Karpas-422 (cell line): ENCODE results near the gene SLC25A41. TPM values are rescaled to one million over a fixed set of nuclear protein-coding genes. Genes with fewer than 3 reads are reported as not detected.
"Not testable (repeated sequence)": the region's sequence is repeated elsewhere in the genome, so short reads cannot be mapped to it uniquely, and the experiment has no call there.

Source experiments
- DNase-seq: peaks from one replicate; pipeline ENCODE4 v3.0.0-alpha.2; 2015
- H2AFZ ChIP-seq: fragments of 200-600 bp; sonication (generic); 2 replicates; pipeline ENCODE4 v1.6.1; 2014; ENCODE audit warnings: antibody characterized with exemption, low read length, mixed read lengths
- H3K27ac ChIP-seq: fragments of 200-600 bp; sonication (generic); 2 replicates; pipeline ENCODE4 v1.5.1; 2014; ENCODE audit warnings: mild to moderate bottlenecking, low read length, moderate library complexity
- H3K27me3 ChIP-seq: fragments of 200-600 bp; sonication (generic); 2 replicates; pipeline ENCODE4 v1.6.1; 2014; ENCODE audit warnings: low read length, mixed read lengths
- H3K36me3 ChIP-seq: fragments of 200-600 bp; sonication (generic); 2 replicates; pipeline ENCODE4 v1.6.1; 2014; ENCODE audit warnings: low read length, mixed read lengths; ENCODE audit not compliant: insufficient read depth
- H3K4me1 ChIP-seq: fragments of 200-600 bp; sonication (generic); 2 replicates; pipeline ENCODE4 v1.6.1; 2014; ENCODE audit warnings: mild to moderate bottlenecking, low read length, mixed read lengths
- H3K4me2 ChIP-seq: fragments of 200-600 bp; sonication (generic); 2 replicates; pipeline ENCODE4 v1.6.1; 2014; ENCODE audit warnings: low read length, low read depth, mild to moderate bottlenecking; ENCODE audit not compliant: poor library complexity, severe bottlenecking
- H3K4me3 ChIP-seq: fragments of 200-600 bp; sonication (generic); 2 replicates; pipeline ENCODE4 v1.5.1; 2014; ENCODE audit warnings: mild to moderate bottlenecking, antibody characterized with exemption, low read length, mixed read lengths
- H3K79me2 ChIP-seq: fragments of 200-600 bp; sonication (generic); 2 replicates; pipeline ENCODE4 v1.6.1; 2014; ENCODE audit warnings: mild to moderate bottlenecking, low read length, mixed read lengths
- H3K9ac ChIP-seq: fragments of 200-600 bp; sonication (generic); 2 replicates; pipeline ENCODE4 v1.6.0; 2014; ENCODE audit warnings: low read length
- H3K9me2 ChIP-seq: fragments of 200-600 bp; sonication (generic), shearing (Covaris generic); replicated peaks from 2 replicates; pipeline ENCODE4 v1.6.0; 2014; ENCODE audit warnings: mild to moderate bottlenecking, low read length, moderate library complexity; ENCODE audit not compliant: insufficient read depth
- H3K9me3 ChIP-seq: fragments of 300-700, 200-600 bp; sonication (generic); 2 replicates; pipeline ENCODE4 v1.6.1; 2014; ENCODE audit warnings: low read length, mixed read lengths
- H4K20me1 ChIP-seq: fragments of 200-600 bp; sonication (generic); 2 replicates; pipeline ENCODE4 v1.6.1; 2014; ENCODE audit warnings: mild to moderate bottlenecking, antibody characterized with exemption, low read length, low read depth; ENCODE audit not compliant: insufficient read depth
- total RNA-seq: library from RNA; depleted of rRNA; stranded (reverse); fragments of >200 nt; shearing (Covaris generic); gene quantifications from 2 replicates; pipeline ENCODE4 v1.2.3, GENCODE V29; 2014; ENCODE audit warnings: low replicate concordance

The SLC25A41 gene
- total RNA-seq, 1 experiment from 2014 or later: 1.4 TPM

DNA sequence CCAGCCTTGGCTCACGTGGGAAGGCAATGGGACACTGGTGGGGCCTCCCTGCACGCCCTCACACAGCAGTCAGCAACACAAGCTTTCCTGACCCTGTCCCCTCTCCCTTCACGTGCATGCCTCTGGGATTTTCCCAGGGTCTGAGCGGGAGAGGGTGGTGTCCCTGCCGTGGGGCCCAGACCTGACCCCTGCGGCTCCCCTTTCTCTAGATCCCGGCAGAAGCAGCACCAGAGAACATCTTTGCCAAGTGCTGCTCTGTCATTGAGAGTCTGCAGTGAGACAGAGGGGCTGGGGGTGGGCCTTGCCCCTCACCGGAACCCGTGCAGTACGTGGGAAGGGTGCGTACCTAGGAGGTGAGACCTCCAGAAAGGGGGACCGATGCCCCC, 21.5 kb downstream of the SLC25A41 start:
- Histone ChIP-seq H2AFZ (no peak overlapping the region), H3K9ac (no peak overlapping the region), H3K27ac (no peak overlapping the region), H3K79me2 (no peaks in the 10 kb centered on the region), H3K36me3 (no peaks in the 10 kb centered on the region; the same call in 1 of the 2 replicates), H3K9me2 (no peaks in the 10 kb centered on the region), H3K9me3 (no peaks in the 10 kb centered on the region), H3K4me2 (no peak overlapping the region), H3K27me3 (no peaks in the 10 kb centered on the region), H4K20me1 (0 out of 2 replicates have a peak, but pooled peaks cover 8% of the 10 kb centered on the region), H3K4me1 (no peaks in the 10 kb centered on the region), H3K4me3 (no peak overlapping the region)
- DNase-seq: peak; percentile 40

- Histone ChIP-seq H3K4me2 (no peak overlapping the region), H3K79me2 (no peaks in the 10 kb centered on the region), H3K27me3 (no peaks in the 10 kb centered on the region), H3K27ac (no peak overlapping the region), H3K9me3 (no peaks in the 10 kb centered on the region), H2AFZ (no peak overlapping the region), H3K9ac (no peak overlapping the region), H3K4me3 (no peak overlapping the region), H3K4me1 (no peaks in the 10 kb centered on the region), H3K9me2 (no peaks in the 10 kb centered on the region), H4K20me1 (0 out of 2 replicates have a peak, but pooled peaks cover 4% of the 10 kb centered on the region), H3K36me3 (no peaks in the 10 kb centered on the region)
- DNase-seq: no peak
These were observed 24.2 kb downstream of the SLC25A41 start for GRCh38 chr19:6409346-6409745.

DNA sequence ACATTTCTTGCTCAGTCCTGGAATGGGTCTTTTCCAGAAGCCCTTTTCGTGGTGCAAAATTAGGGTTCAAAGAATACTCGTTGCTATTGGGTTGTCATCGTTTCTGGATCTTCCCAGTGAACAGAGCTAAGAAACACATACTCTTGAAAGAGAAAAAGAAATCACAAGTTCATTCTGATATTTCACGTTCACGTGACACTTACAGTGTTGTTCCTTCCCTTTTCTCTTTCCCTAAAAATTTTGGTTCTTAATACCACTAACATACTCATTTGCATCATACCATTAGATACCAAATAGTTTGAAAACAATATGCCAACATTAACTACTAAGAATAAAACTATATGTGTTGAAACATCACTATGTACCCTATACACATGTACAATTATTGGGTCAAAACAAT, 27.2 kb downstream of the SLC25A41 start:
- H3K9ac ChIP-seq: no peak overlapping the region
- no peaks in the 10 kb centered on the region for H4K20me1 ChIP-seq
- H3K79me2 ChIP-seq: no peaks in the 10 kb centered on the region
- H3K4me2 ChIP-seq: no peak overlapping the region
- H3K9me3 ChIP-seq: no peaks in the 10 kb centered on the region
- no peak overlapping the region for H3K4me3 ChIP-seq
- no peaks in the 10 kb centered on the region for H3K4me1 ChIP-seq
- no peaks in the 10 kb centered on the region for H3K36me3 ChIP-seq
- no peaks in the 10 kb centered on the region for H3K9me2 ChIP-seq
- DNase-seq: peak; percentile 6
- H2AFZ ChIP-seq: no peak overlapping the region
- no peaks in the 10 kb centered on the region for H3K27me3 ChIP-seq
- H3K27ac ChIP-seq: no peak overlapping the region

DNA sequence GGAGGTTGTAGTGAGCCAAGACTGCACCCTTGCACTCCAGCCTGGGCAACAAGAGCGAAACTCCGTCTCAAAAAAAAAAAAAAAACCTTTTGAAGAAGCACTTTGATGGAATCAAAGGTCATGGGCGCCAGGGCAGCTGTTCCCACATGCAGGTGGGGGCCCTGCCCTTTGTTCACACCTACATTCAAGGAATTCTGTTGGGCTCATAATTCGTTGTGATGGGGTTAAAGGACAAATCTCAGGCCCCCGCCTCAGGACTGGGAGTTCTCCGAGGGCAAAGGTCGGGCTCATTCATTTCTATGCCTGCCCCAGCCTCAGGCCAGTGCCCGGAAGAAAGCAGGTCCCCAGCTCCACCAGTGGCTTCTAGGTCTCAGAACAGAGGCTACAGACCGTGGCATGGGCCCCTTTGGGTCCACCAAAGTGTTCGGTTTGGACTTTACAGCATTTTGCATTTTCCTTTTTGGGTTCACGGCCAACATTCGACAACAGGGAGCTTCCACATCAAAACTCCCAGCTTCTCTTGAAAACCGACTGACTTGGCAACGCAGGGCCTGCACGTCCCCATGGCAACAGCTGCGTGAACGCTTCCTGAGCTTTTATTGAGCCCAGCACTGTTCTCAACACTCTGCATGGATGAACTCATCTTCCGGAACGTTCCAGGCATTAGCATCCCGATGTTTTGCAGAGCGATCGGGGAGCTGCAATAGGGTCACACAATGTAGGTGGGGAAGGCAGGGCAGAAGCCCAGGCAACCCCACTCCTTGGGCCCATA, 30.5 kb downstream of the SLC25A41 start:
- Histone ChIP-seq H3K9ac (no peak overlapping the region), H3K4me1 (no peaks in the 10 kb centered on the region), H3K4me2 (no peak overlapping the region), H4K20me1 (no peaks in the 10 kb centered on the region), H3K27me3 (no peaks in the 10 kb centered on the region), H3K9me3 (no peaks in the 10 kb centered on the region), H3K9me2 (no peaks in the 10 kb centered on the region), H3K36me3 (no peaks in the 10 kb centered on the region), H3K4me3 (no peak overlapping the region), H3K27ac (no peak overlapping the region), H2AFZ (no peak overlapping the region), H3K79me2 (no peaks in the 10 kb centered on the region)
- peak; percentile 9 for DNase-seq

GRCh38 chr19:6402058-6402457, 31.5 kb downstream of the SLC25A41 start:
- no peak overlapping the region for H2AFZ ChIP-seq
- DNase-seq: peak; percentile 20

DNA sequence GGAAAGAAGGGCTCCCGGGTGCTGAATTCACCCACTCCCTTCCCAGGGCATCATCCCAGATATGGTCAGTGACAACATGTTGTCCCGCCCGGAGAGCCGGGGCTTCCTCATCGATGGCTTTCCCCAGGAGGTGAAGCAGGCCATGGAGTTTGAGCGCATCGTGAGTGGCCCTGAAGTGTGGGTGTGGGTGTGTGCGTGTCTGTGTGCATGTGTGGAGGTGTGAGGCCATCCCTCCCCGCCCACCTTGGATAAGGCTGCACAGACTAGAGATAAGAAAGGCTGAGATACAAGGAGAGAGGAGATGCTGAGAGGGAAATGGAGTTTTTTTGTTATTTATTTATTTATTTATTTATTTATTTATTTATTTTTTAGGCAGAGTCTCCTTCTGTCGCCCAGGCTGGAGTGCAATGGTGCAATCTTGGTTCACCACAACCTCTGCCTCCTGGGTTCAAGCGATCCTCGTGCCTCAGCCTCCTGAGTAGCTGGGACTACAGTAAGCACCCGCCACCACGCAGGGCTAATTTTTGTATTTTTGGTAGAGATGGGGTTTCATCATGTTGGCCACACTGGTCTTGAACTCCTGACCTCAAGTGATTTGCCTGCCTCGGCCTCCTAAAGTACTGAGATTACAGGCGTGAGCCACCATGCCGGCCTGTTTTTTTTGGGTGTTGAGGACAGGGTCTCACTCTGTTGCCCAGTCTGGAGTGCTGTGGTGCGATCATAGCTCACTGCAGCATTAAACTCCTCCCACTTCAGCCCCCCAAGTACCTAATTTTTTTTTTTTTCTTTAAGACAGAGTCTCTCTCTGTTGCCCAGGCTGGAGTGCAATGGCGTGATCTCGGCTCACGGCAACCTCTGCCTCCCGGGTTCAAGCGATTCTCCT, 33.3 kb downstream of the SLC25A41 start:
- not testable (repeated sequence) for H3K9ac ChIP-seq, H3K4me2 ChIP-seq, H3K36me3 ChIP-seq, H3K27ac ChIP-seq, H3K79me2 ChIP-seq, H2AFZ ChIP-seq, H3K9me2 ChIP-seq, H3K4me1 ChIP-seq, H3K4me3 ChIP-seq, H3K27me3 ChIP-seq, H3K9me3 ChIP-seq, H4K20me1 ChIP-seq
- DNase-seq: peak; percentile 41

More at GRCh38 chr19:6402058-6402457, 31.5 kb downstream of the SLC25A41 start:
- H3K4me2 ChIP-seq: no peak overlapping the region
- no peaks in the 10 kb centered on the region for H4K20me1 ChIP-seq
- no peak overlapping the region for H3K4me3 ChIP-seq
- H3K9me2 ChIP-seq: no peaks in the 10 kb centered on the region
- H3K79me2 ChIP-seq: no peaks in the 10 kb centered on the region
- H3K27me3 ChIP-seq: no peaks in the 10 kb centered on the region
- H3K9me3 ChIP-seq: no peaks in the 10 kb centered on the region
- no peak overlapping the region for H3K27ac ChIP-seq
- H3K4me1 ChIP-seq: no peaks in the 10 kb centered on the region
- H3K9ac ChIP-seq: no peak overlapping the region
- H3K36me3 ChIP-seq: no peaks in the 10 kb centered on the region

GRCh38 chr19:6396305-6396704, 37.3 kb downstream of the SLC25A41 start:
- peaks cover 16% of the 10 kb centered on the region for H3K79me2 ChIP-seq
- no peak overlapping the region for H3K4me3 ChIP-seq
- no peak overlapping the region for H2AFZ ChIP-seq
- H3K27ac ChIP-seq: no peak overlapping the region
- no peaks in the 10 kb centered on the region for H4K20me1 ChIP-seq
- H3K36me3 ChIP-seq: 0 out of 2 replicates have a peak, but pooled peaks cover 3% of the 10 kb centered on the region
- H3K9me3 ChIP-seq: no peaks in the 10 kb centered on the region
- H3K4me1 ChIP-seq: peaks cover 18% of the 10 kb centered on the region
- no peaks in the 10 kb centered on the region for H3K9me2 ChIP-seq
- H3K9ac ChIP-seq: no peak overlapping the region
- DNase-seq: peak; percentile 31
- no peak overlapping the region for H3K4me2 ChIP-seq
- H3K27me3 ChIP-seq: no peaks in the 10 kb centered on the region

DNA sequence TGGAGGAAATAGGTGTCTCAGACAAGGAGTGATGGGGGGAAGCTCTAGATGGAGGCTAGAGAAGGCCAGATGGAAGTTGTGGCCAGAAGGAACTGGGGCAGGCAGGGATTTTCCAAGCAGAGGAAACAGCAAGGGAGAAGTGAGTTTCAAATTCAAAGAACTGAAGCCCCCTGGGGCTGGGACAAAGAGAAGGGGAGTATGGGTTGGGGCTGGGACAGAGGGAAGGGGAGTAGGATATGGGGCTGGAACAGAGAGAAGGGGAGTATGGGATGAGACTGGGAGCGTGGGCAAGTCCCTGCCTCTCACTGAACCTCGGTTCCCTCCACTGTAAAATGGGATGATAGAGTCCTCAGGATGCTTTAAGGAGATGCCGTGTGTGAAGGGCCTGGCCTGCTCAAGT, 38.7 kb downstream of the SLC25A41 start:
- H3K27ac ChIP-seq: no peak overlapping the region
- H3K9me3 ChIP-seq: no peaks in the 10 kb centered on the region
- no peaks in the 10 kb centered on the region for H3K9me2 ChIP-seq
- peak; percentile 38 for DNase-seq
- H4K20me1 ChIP-seq: no peaks in the 10 kb centered on the region
- no peak overlapping the region for H3K4me3 ChIP-seq
- H3K36me3 ChIP-seq: peaks cover 4% of the 10 kb centered on the region; the same call in 1 of the 2 replicates
- peaks cover 22% of the 10 kb centered on the region for H3K79me2 ChIP-seq
- H3K4me1 ChIP-seq: peaks cover 18% of the 10 kb centered on the region
- H3K4me2 ChIP-seq: no peak overlapping the region
- no peak overlapping the region for H3K9ac ChIP-seq
- H3K27me3 ChIP-seq: no peaks in the 10 kb centered on the region
- no peak overlapping the region for H2AFZ ChIP-seq
